Activated CD4-positive, alpha-beta T cell treated with anti-CD3 and anti-CD28 coated beads for 4 hours (primary cell): Measurements from ENCODE around the gene TIMM50.

Experiments
- DNase-seq, 2 donors: peaks; one replicate each; pipeline ENCODE4 v3.0.0-alpha.2; 2020

The TIMM50 gene

DNA sequence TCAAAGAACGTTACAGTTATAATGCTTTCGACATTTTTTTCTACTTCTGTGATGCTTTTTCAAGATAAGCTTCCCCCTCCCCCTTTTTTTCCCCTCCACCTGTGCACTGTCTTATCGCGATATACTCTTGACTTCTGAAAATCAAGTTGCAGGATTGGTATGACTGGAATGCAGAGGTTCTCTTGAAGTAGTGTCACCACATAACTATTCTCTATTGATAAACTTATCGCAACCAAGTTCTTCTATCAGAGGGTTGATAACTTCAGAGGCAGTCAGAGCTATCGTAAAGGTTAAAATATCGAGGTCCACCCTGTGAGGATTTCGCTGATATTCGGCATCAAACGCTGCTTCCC is 58.5 kb downstream of the TIMM50 start:
- no peak for DNase-seq

DNA sequence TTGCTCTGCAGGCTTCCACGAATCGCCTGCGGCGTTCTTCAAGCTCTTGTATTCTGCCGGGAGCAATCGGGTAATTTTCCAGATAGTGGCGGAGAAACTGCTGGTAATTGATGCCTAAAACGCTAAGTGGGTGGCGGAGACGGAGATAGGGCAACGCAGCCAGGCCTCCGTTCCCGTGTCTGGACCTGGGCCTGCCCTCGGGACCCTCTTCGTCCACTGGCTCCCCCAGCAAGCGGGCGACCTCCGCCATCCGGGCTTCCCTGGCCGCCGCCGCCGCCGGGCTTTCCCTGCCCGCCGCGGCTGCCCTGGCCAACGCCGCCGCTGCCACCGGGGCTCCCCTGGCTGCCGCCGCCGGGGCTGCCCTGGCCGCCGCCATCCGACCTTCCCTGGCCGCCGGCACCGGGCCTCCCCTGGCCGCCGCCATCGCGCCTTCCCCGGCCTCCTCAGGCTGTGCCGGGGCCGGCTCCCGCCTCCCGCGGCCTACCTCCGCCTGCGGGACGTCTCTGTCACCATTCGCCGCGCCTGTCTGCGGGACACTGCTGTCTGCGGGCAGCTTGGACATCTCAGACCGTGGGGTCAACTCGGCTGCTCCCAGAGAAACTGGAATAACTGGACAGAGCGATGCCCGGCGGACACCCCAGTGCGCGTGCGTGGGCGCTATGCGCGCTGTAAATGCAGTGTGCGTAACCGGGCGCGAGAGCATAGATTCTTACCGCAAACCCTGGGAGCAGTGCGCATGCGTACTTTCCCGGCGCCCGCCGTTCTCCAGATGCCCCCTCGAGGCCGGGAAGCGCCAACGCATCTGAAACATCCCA is 59.1 kb downstream of the TIMM50 start, which contains the start of gene EID2:
TSS of gene EID2 (minus strand) at position 644 of the 815 bp plus-strand sequence. CDS start at position 562, 82 bp downstream.
- DNase-seq: peak; percentile 93 to 95

DNA sequence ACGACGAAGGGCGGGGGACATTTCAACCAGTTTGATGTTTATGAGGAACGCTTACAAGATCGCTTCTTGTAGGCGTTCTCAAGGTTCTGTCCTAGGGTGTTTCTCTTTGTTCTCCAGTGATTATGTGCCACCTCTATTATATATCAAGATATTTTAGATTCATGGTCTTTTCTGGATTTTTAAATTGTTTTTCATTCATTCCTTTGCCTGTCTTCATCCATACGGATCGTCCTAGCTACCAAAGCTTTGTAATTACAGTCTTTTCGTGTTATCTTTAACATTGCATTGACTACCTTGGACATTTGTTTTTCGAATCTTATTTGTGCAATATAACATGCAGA is 59.7 kb downstream of the TIMM50 start:
- DNase-seq: no peak
